HEK293 (cell line): ENCODE results near the gene LSM5.

Experiments
- BCL11A ChIP-seq: fragments of 450-650 bp; formaldehyde crosslinking; IDR thresholded peaks from 2 replicates; pipeline ENCODE4 v1.5.1; 2016; ENCODE audit warnings: low read depth, missing biosample characterization, missing genetic modification characterization
- KLF10 ChIP-seq: fragments of 450-650 bp; IDR thresholded peaks from 2 replicates; pipeline ENCODE4 v1.5.1; 2018; ENCODE audit warnings: missing biosample characterization, mild to moderate bottlenecking, missing genetic modification characterization
- SALL2 ChIP-seq: fragments of 450-650 bp; formaldehyde crosslinking; IDR thresholded peaks from 2 replicates; pipeline ENCODE4 v1.5.0; 2017; ENCODE audit warnings: missing biosample characterization, mild to moderate bottlenecking, missing genetic modification characterization, borderline replicate concordance
- SETDB1 ChIP-seq: IDR thresholded peaks from one replicate; pipeline ENCODE4 v1.6.1; 2017; ENCODE audit warnings: mild to moderate bottlenecking, low read length, moderate library complexity, mixed read lengths; ENCODE audit not compliant: insufficient read length
- ZBTB20 ChIP-seq: fragments of 450-650 bp; formaldehyde crosslinking; IDR thresholded peaks from 2 replicates; pipeline ENCODE4 v1.5.1; 2016; ENCODE audit warnings: missing biosample characterization, missing genetic modification characterization
- ZNF274 ChIP-seq, 2 experiments: fragments of 200-500 bp in 1 of 2; fragments of 450-650 bp in 1 of 2; sonication (Bioruptor generic) in 1 of 2; formaldehyde crosslinking in 1 of 2; IDR thresholded peaks; 2 replicates each; pipeline versions ENCODE4 v1.5.1 to v1.6.1; 2014 to 2016; ENCODE audit warnings: borderline replicate concordance in 1 of 2, inconsistent platforms in 1 of 2, low read length in 1 of 2, missing biosample characterization in 1 of 2, missing genetic modification characterization in 1 of 2
- ZNF335 ChIP-seq: fragments of 450-650 bp; formaldehyde crosslinking; conservative IDR thresholded peaks from 2 replicates; pipeline ENCODE4 v1.5.1; 2016; ENCODE audit warnings: missing biosample characterization, missing genetic modification characterization
- ZNF677 ChIP-seq: fragments of 450-650 bp; IDR thresholded peaks from 2 replicates; pipeline ENCODE4 v1.5.0; 2018; ENCODE audit warnings: missing biosample characterization, mild to moderate bottlenecking, missing genetic modification characterization, moderate library complexity
- ZNF701 ChIP-seq: fragments of 450-650 bp; formaldehyde crosslinking; IDR thresholded peaks from 2 replicates; pipeline ENCODE4 v1.5.1; 2016; ENCODE audit warnings: missing biosample characterization, missing genetic modification characterization
- TF ChIP-seq, protein P1 (sequence below): fragments of 450-650 bp; formaldehyde crosslinking; IDR thresholded peaks from 2 replicates; pipeline ENCODE4 v1.5.1; 2016; ENCODE audit warnings: missing biosample characterization, missing genetic modification characterization

DNA sequence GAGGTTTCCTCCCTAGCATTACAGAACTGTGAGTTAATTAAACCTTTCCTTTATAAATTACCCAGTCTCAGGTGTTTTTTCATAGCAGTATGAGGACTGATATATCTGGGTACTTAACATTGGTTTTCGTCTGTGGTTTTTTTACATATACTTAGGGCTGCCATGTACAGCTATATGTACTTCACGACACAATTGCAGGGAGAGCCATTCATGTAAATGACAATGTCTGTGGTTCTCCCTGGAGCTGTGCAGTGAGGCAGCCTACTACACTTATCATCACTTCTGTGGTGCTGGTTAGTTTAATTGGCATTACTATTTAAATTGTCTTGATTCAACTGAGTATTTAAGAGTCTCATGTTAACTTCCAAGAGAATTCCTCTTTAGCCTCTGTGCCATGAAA, 45.8 kb upstream of the LSM5 start:
- TF ChIP-seq SETDB1 (no peak), BCL11A (no peak), ZNF701 (no peak), KLF10 (tag by site-specific recombination) (no peak), ZBTB20 (no peak), ZNF677 (tag by site-specific recombination) (no peak), ZNF335 (tag by site-specific recombination) (no peak), SALL2 (tag by site-specific recombination) (no peak), ZNF274 (IDR thresholded peaks at IDR 0.05; ENCODE audit: low read length) (no peak), ZNF274 (tag by site-specific recombination; IDR thresholded peaks at IDR 0.05; ENCODE audit: borderline replicate concordance) (no peak)
- TF ChIP-seq, protein P1, sequence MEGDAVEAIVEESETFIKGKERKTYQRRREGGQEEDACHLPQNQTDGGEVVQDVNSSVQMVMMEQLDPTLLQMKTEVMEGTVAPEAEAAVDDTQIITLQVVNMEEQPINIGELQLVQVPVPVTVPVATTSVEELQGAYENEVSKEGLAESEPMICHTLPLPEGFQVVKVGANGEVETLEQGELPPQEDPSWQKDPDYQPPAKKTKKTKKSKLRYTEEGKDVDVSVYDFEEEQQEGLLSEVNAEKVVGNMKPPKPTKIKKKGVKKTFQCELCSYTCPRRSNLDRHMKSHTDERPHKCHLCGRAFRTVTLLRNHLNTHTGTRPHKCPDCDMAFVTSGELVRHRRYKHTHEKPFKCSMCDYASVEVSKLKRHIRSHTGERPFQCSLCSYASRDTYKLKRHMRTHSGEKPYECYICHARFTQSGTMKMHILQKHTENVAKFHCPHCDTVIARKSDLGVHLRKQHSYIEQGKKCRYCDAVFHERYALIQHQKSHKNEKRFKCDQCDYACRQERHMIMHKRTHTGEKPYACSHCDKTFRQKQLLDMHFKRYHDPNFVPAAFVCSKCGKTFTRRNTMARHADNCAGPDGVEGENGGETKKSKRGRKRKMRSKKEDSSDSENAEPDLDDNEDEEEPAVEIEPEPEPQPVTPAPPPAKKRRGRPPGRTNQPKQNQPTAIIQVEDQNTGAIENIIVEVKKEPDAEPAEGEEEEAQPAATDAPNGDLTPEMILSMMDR (tag by site-specific recombination): no peak
